ENCODE results near the gene VPS52.

VPS52 gene

GRCh38 chr6:33288921-33289783 is 17.5 kb upstream of the VPS52 start, which contains the start of the genes PFDN6 and WDR46 (continued):
- TF ChIP-seq KLF17 (tag by site-specific recombination; IDR thresholded peaks at IDR 0.05) (no peak), PRDM2 (tag by site-specific recombination; IDR thresholded peaks at IDR 0.05; ENCODE audit: borderline replicate concordance) (no peak), ZNF350 (tag by site-specific recombination; IDR thresholded peaks at IDR 0.05) (no peak), ZNF48 (tag by site-specific recombination; IDR thresholded peaks at IDR 0.05) (no peak), TRIM28 (IDR thresholded peaks at IDR 0.05; ENCODE audit: borderline replicate concordance, low read length) (no peak), ELK4 (IDR thresholded peaks at IDR 0.05; ENCODE audit: borderline replicate concordance, low read depth, low read length) (no peak; the same call in 1 of the 2 replicates), ZNF280C (tag by site-specific recombination; IDR thresholded peaks at IDR 0.05) (no peak), KLF16 (tag by site-specific recombination; IDR thresholded peaks at IDR 0.05) (no peak), ZSCAN5A (tag by site-specific recombination; IDR thresholded peaks at IDR 0.05) (no peak), TCF7L2 (IDR thresholded peaks at IDR 0.05; ENCODE audit: borderline replicate concordance, low read depth, low read length) (no peak), ZNF830 (tag by site-specific recombination; IDR thresholded peaks at IDR 0.05; ENCODE audit: low read depth) (no peak), HIC1 (tag by site-specific recombination; IDR thresholded peaks at IDR 0.05) (no peak), OSR2 (tag by site-specific recombination; IDR thresholded peaks at IDR 0.05) (no peak), ZNF548 (tag by site-specific recombination; IDR thresholded peaks at IDR 0.05) (no peak), ZNF157 (tag by site-specific recombination; IDR thresholded peaks at IDR 0.05) (no peak), ZBTB11 (tag by site-specific recombination; conservative IDR thresholded peaks at IDR 0.05; ENCODE audit: low read depth) (peak; percentile 90), ZNF549 (tag by site-specific recombination; IDR thresholded peaks at IDR 0.05) (no peak), ZNF610 (tag by site-specific recombination; IDR thresholded peaks at IDR 0.05; ENCODE audit: borderline replicate concordance) (no peak; the same call in 1 of the 2 replicates), MEIS1 (CRISPR knock-in tag; IDR thresholded peaks at IDR 0.05; ENCODE audit: borderline replicate concordance) (no peak), ZNF76 (tag by site-specific recombination; IDR thresholded peaks at IDR 0.05; ENCODE audit: borderline replicate concordance, low read depth) (peak; percentile 98)
